Lung (tissue), 12 donors: ENCODE data around the gene TEKT3. TPM values are rescaled to one million over a fixed set of nuclear protein-coding genes. Genes with fewer than 3 reads are reported as not detected.

Experiments
- ATAC-seq: fragments of 200-7000 bp; cut with Tn5 transposase; one replicate; pipeline ENCODE4 v1.9.1; 2020; ENCODE audit warnings: moderate number of reproducible peaks; ENCODE audit not compliant: insufficient read depth, low FRiP score
- DNase-seq, 3 donors: peaks; one replicate each; pipeline ENCODE4 v3.0.0-alpha.2; 2013 to 2017
- H3K27ac ChIP-seq, 2 donors: one replicate each; pipeline ENCODE4 v1.5.1; 2013; ENCODE audit warnings: mild to moderate bottlenecking in 2 of 2, moderate library complexity in 2 of 2, control low read depth in 1 of 2, inconsistent platforms in 1 of 2, low read depth in 1 of 2, low read length in 1 of 2
- H3K27me3 ChIP-seq, 3 donors: one replicate each; pipeline ENCODE4 v1.5.1; 2013; ENCODE audit warnings: low read length in 2 of 3; ENCODE audit not compliant: control insufficient read depth in 3 of 3, insufficient read depth in 3 of 3
- H3K36me3 ChIP-seq, 4 donors: one replicate each; pipeline ENCODE4 v1.5.1; 2013; ENCODE audit warnings: low read length in 4 of 4, mild to moderate bottlenecking in 1 of 4, moderate library complexity in 1 of 4; ENCODE audit not compliant: control insufficient read depth in 4 of 4, insufficient read depth in 4 of 4
- H3K4me1 ChIP-seq, 5 donors: one replicate each; pipeline ENCODE4 v1.5.1; 2013; ENCODE audit warnings: low read length in 5 of 5, mild to moderate bottlenecking in 2 of 5, moderate library complexity in 1 of 5; ENCODE audit not compliant: control insufficient read depth in 5 of 5, insufficient read depth in 5 of 5
- H3K4me3 ChIP-seq: one replicate; pipeline ENCODE4 v1.5.1; 2013; ENCODE audit warnings: mild to moderate bottlenecking, control low read depth, moderate library complexity
- H3K9ac ChIP-seq, 2 donors: one replicate each; pipeline ENCODE4 v1.5.1; 2013; ENCODE audit warnings: low read length in 2 of 2, control low read depth in 1 of 2; ENCODE audit not compliant: insufficient read depth in 1 of 2
- H3K9me3 ChIP-seq, 4 donors: one replicate each; pipeline ENCODE4 v1.5.1; 2013; ENCODE audit warnings: low read length in 3 of 4, mild to moderate bottlenecking in 1 of 4, moderate library complexity in 1 of 4; ENCODE audit not compliant: control insufficient read depth in 4 of 4, insufficient read depth in 3 of 4
- WGBS, 2 donors: extraction: QIAGEN DNeasy Blood & Tissue Kit; methylation state at CpG; one replicate each; pipeline ENCODE4 v1.1.7; 2013; 5-methylcytosine and 5-hydroxymethylcytosine counted together
- polyA plus RNA-seq, 2 donors: library from polyadenylated mRNA; stranded (reverse); fragments of 200-250 nt; gene quantifications; one replicate each; pipeline ENCODE4 v1.2.1, GENCODE V29; 2013
- total RNA-seq, 2 donors: library from RNA; depleted of rRNA in 1 of 2; stranded (reverse); fragments of >200 nt in 1 of 2; gene quantifications; one replicate each; pipeline ENCODE4 v1.2.1, GENCODE V29; 2014 to 2021
- TF ChIP-seq, protein P1 (sequence below): IDR thresholded peaks from 2 replicates; pipeline ENCODE4 v1.5.1; 2012; ENCODE audit warnings: mild to moderate bottlenecking; ENCODE audit errors: control extremely low read depth, extremely low read depth
- donor health status: control.
- donor health status: control.
- donor health status: Bipolar disorder and iron deficiency.
- donor health status: healthy.
- donor health status: DM: yes; HTN: yes; CAD: no.

Gene TEKT3
- total and polyA plus RNA-seq, 4 donors, result 1.2 to 5.4 (median 1.7) TPM

GRCh38 chr17:15332338-15332737, 9.1 kb downstream of the TEKT3 start:
- no peak for ATAC-seq
- Histone ChIP-seq H3K4me3 (no peak overlapping the region), H3K27ac (no peak overlapping the region), H3K36me3 (no peaks in the 10 kb centered on the region), H3K9ac (no peak overlapping the region), H3K27me3 (no peaks in the 10 kb centered on the region), H3K4me1 (no peaks in the 10 kb centered on the region), H3K9me3 (peaks cover 0 to 5% (median 1%) of the 10 kb centered on the region in 4 donors)
- WGBS, 2 donors, result 42 to 45% methylated on average over 6 of the region's 6 CpGs
- no peak for DNase-seq
- TF ChIP-seq, protein P1, sequence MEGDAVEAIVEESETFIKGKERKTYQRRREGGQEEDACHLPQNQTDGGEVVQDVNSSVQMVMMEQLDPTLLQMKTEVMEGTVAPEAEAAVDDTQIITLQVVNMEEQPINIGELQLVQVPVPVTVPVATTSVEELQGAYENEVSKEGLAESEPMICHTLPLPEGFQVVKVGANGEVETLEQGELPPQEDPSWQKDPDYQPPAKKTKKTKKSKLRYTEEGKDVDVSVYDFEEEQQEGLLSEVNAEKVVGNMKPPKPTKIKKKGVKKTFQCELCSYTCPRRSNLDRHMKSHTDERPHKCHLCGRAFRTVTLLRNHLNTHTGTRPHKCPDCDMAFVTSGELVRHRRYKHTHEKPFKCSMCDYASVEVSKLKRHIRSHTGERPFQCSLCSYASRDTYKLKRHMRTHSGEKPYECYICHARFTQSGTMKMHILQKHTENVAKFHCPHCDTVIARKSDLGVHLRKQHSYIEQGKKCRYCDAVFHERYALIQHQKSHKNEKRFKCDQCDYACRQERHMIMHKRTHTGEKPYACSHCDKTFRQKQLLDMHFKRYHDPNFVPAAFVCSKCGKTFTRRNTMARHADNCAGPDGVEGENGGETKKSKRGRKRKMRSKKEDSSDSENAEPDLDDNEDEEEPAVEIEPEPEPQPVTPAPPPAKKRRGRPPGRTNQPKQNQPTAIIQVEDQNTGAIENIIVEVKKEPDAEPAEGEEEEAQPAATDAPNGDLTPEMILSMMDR, result no peak

DNA sequence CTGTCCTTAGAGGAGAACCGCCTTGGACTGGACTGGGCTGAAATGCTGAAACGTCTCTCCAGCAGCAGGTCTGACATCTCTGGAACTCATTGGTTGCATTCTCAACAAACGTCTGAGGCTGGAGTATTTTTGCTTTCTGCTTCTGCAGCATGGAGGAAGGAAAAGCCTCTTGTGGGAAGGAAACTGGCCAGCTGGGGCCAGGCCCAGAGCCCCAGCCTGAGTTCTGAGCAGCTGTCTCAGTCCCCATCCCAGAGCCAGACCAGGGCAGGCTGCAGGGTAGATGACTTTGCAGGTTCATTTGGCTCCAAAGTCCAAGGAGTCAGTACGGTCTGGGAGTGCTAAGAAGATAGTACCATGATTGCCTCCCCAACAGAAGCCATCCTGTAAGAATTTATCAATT, 18.3 kb downstream of the TEKT3 start:
- H3K9me3 ChIP-seq, result no peaks in the 10 kb centered on the region
- H3K27ac ChIP-seq, result no peak overlapping the region
- H3K4me3 ChIP-seq, result no peak overlapping the region
- no peak overlapping the region for H3K9ac ChIP-seq
- WGBS, 2 donors, result 65% methylated on average over 4 of the region's 4 CpGs
- DNase-seq (no peak), ATAC-seq (no peak)
- H3K27me3 ChIP-seq, result no peaks in the 10 kb centered on the region
- TF ChIP-seq, protein P1, result no peak
- H3K36me3 ChIP-seq, result no peaks in the 10 kb centered on the region
- no peaks in the 10 kb centered on the region for H3K4me1 ChIP-seq

DNA sequence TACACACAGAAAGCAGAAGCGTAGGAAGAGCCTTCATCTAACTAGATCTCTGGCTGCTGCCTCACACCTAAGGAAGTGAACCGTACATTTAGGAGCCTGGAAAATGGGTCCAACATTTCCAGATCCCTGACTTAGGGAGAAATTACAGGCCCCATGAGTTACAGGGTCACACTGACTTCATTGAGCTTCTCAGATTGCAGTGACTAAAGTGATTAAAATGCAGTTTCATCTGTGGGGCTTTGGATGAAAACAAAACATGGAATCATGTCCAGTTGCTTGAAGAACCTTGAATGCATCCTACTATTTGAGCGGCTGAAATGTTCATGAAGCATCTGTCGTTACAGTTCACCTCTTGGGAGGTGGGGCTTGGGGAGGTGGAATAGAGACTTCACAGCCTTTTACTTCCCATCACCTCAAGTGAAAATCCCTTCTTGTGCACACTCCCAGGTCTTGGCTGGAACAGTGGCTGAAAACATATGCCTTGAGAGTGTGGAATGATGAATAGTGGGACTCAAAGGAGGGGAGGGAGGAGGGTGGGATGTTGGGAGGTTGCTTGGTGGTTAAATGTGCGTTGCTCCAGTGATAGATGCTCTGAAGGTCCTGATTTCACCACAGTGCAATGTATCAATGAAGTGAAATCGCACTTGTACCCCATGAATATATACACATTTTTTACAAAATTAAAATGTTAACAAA, 19.7 kb downstream of the TEKT3 start:
- no peak overlapping the region for H3K27ac ChIP-seq
- ATAC-seq, result no peak
- no peaks in the 10 kb centered on the region for H3K9me3 ChIP-seq
- no peak overlapping the region for H3K9ac ChIP-seq
- no peak overlapping the region for H3K4me3 ChIP-seq
- 92% methylated on average over 6 of the region's 6 CpGs for WGBS, 2 donors
- H3K27me3 ChIP-seq, result no peaks in the 10 kb centered on the region
- no peaks in the 10 kb centered on the region for H3K4me1 ChIP-seq
- no peak for DNase-seq
- TF ChIP-seq, protein P1, result no peak
- H3K36me3 ChIP-seq, result no peaks in the 10 kb centered on the region
